Fibroblast of the aortic adventitia (primary cell): ENCODE data around the gene SELENOS. TPM values are rescaled to one million over a fixed set of nuclear protein-coding genes. Genes with fewer than 3 reads are reported as not detected.

Experiments used
- DNase-seq: peaks from one replicate; pipeline ENCODE4 v3.0.0-alpha.2; 2010; ENCODE audit warnings: low read depth
- H3K4me3 ChIP-seq: 2 replicates; pipeline ENCODE4 v1.5.1; 2011; ENCODE audit warnings: low read depth, mild to moderate bottlenecking, control low read depth, low read length, moderate library complexity
- CTCF ChIP-seq: IDR thresholded peaks from 2 replicates; pipeline ENCODE4 v1.5.1; 2011; ENCODE audit warnings: mild to moderate bottlenecking, low read length, control low read depth, inconsistent platforms; ENCODE audit not compliant: insufficient read depth
- total RNA-seq: library from RNA; depleted of rRNA; stranded (reverse); fragments of >200 nt; gene quantifications from 2 replicates; pipeline ENCODE4 v1.2.3, GENCODE V29; 2012; ENCODE audit warnings: low replicate concordance

Gene SELENOS
- total RNA-seq, 1 donor: 65.3 TPM

GRCh38 chr15:101237251-101237650 is 40.0 kb downstream of the SELENOS start:
- DNase-seq: no peak
- TF ChIP-seq CTCF: no peak
- no peak overlapping the region for H3K4me3 ChIP-seq

GRCh38 chr15:101233651-101234280 is 43.5 kb downstream of the SELENOS start:
- DNase-seq: no peak
- no peak overlapping the region for H3K4me3 ChIP-seq
- no peak for TF ChIP-seq CTCF

GRCh38 chr15:101232677-101233076 is 44.6 kb downstream of the SELENOS start:
- no peak for TF ChIP-seq CTCF
- no peak overlapping the region for H3K4me3 ChIP-seq
- DNase-seq: no peak

GRCh38 chr15:101228313-101228712 is 49.0 kb downstream of the SELENOS start:
- no peak for DNase-seq
- no peak for TF ChIP-seq CTCF
- H3K4me3 ChIP-seq: no peak overlapping the region

- TF ChIP-seq CTCF: no peak
- no peak for DNase-seq
- no peak overlapping the region for H3K4me3 ChIP-seq
Measured at GRCh38 chr15:101225658-101226057, 51.6 kb downstream of the SELENOS start.

Other genes starting within 250 kb of the SELENOS start
- 34.4 and 40.9 TPM in 2 replicates for gene CHSY1, start 25.4 kb downstream of the SELENOS start, total RNA-seq
- gene SNRPA1, start 17.8 kb upstream of the SELENOS start, total RNA-seq: 17.5 and 26.2 TPM in 2 replicates
- 0.81 TPM in 1 of 2 replicates, not detected in the other for gene PCSK6, start 212.2 kb upstream of the SELENOS start, total RNA-seq